ENCODE data around the gene DYNLT4. TPM values are rescaled to one million over a fixed set of nuclear protein-coding genes. Genes with fewer than 3 reads are reported as not detected.
A peak's percentile ranks its signal among the peaks of the same experiment; 100 is the strongest.
"Not testable (repeated sequence)": the region's sequence is repeated elsewhere in the genome, so short reads cannot be mapped to it uniquely, and the experiment has no call there.

DYNLT4 gene
- total RNA-seq, 1 donor from 2014 or later: 0.35 TPM

- no peak for ATAC-seq
- no peak for DNase-seq
- intact Hi-C loops (cut with micrococcal nuclease): no loop called here
Measured at GRCh38 chr1:44829506-44830384, 22.6 kb upstream of the DYNLT4 start.

GRCh38 chr1:44828841-44829440 is 21.8 kb upstream of the DYNLT4 start:
- no peak for ATAC-seq
- intact Hi-C loops (cut with micrococcal nuclease): no loop called here
- no peak for DNase-seq

GRCh38 chr1:44828003-44828651 is 21.0 kb upstream of the DYNLT4 start:
- intact Hi-C loops (cut with micrococcal nuclease): no loop called here
- no peak for DNase-seq
- no peak for ATAC-seq

GRCh38 chr1:44827197-44828002 is 20.2 kb upstream of the DYNLT4 start:
- ATAC-seq: no peak
- no peak for DNase-seq
- intact Hi-C loops (cut with micrococcal nuclease): no loop called here

GRCh38 chr1:44826375-44827196 is 19.4 kb upstream of the DYNLT4 start:
- peak; percentile 80 for DNase-seq
- peak; percentile 86 for ATAC-seq
- intact Hi-C loops (cut with micrococcal nuclease): no loop called here

GRCh38 chr1:44824392-44824791 is 17.2 kb upstream of the DYNLT4 start:
- intact Hi-C loops (cut with micrococcal nuclease); ATAC-seq; DNase-seq: not testable (repeated sequence)

- DNase-seq (no peak), ATAC-seq (no peak)
- intact Hi-C loops (cut with micrococcal nuclease): no loop called here
Measured at GRCh38 chr1:44822981-44823451, 15.9 kb upstream of the DYNLT4 start.

- DNase-seq: no peak
- ATAC-seq: no peak
- intact Hi-C loops (cut with micrococcal nuclease): no loop called here
Measured at GRCh38 chr1:44822131-44822701, 15.1 kb upstream of the DYNLT4 start.

- DNase-seq (peak; percentile 18), ATAC-seq (no peak)
- intact Hi-C loops (cut with micrococcal nuclease): no loop called here
Measured at GRCh38 chr1:44821240-44821715, 14.1 kb upstream of the DYNLT4 start.

- intact Hi-C loops (cut with micrococcal nuclease): no loop called here
- peak; percentile 13 for DNase-seq
- ATAC-seq: peak; percentile 41
Measured at GRCh38 chr1:44820328-44821239, 13.4 kb upstream of the DYNLT4 start.

- peak; percentile 90 for ATAC-seq
- intact Hi-C loops (cut with micrococcal nuclease): no loop called here
Measured at GRCh38 chr1:44819608-44820327, 12.6 kb upstream of the DYNLT4 start.

GRCh38 chr1:44819196-44819607 is 12.1 kb upstream of the DYNLT4 start:
- DNase-seq: no peak
- intact Hi-C loops (cut with micrococcal nuclease): no loop called here
- peak; percentile 21 for ATAC-seq

More at GRCh38 chr1:44819608-44820327, 12.6 kb upstream of the DYNLT4 start:
- peak; percentile 84 for DNase-seq

GRCh38 chr1:44817771-44818495 is 10.8 kb upstream of the DYNLT4 start:
- intact Hi-C loops (cut with micrococcal nuclease): no loop called here
- ATAC-seq (no peak), DNase-seq (peak; percentile 9)

GRCh38 chr1:44817307-44817706 is 10.2 kb upstream of the DYNLT4 start:
- no peak for DNase-seq
- ATAC-seq: no peak
- intact Hi-C loops (cut with micrococcal nuclease): no loop called here

- ATAC-seq; intact Hi-C loops (cut with micrococcal nuclease): not testable (repeated sequence)
- peak; percentile 10 for DNase-seq
Measured at GRCh38 chr1:44815926-44816325, 8.8 kb upstream of the DYNLT4 start.
